Left colon (tissue), 2 donors: ENCODE measurements around the gene TTYH3. TPM values are rescaled to one million over a fixed set of nuclear protein-coding genes. Genes with fewer than 3 reads are reported as not detected.

Experiments
- ATAC-seq: fragments of 200-7000 bp; cut with Tn5 transposase; one replicate; pipeline ENCODE4 v1.9.1; 2020; ENCODE audit warnings: mild to moderate bottlenecking, moderate library complexity
- DNase-seq, 2 donors: peaks; one replicate each; pipeline ENCODE4 v3.0.0-alpha.2; 2020
- intact Hi-C, 2 donors: fragments of 100-400 bp; cut with DNase I in 1 of 2; cut with micrococcal nuclease in 1 of 2; formaldehyde crosslinking; loops; one replicate each; pipeline versions ENCODE4 v1.11.2 to v1.14.0; 2022; cut with DNase I, micrococcal nuclease
- total RNA-seq, 2 donors: library from RNA; stranded (reverse); fragmentation: NEBNext Ultra II Directional; extraction: Animal tissue kit (Norgen Biotek cat#: 25700); gene quantifications; one replicate each; pipeline ENCODE4 v1.2.1, GENCODE V29; 2021
- donor health status: DM: no; HTN: no; CAD: no.
- donor health status: DM: yes; HTN: yes; CAD: no.

TTYH3 gene
- total RNA-seq, 2 donors from 2014 or later: 31.3 to 51.0 TPM

GRCh38 chr7:2629746-2630681, 1.8 kb upstream of the TTYH3 start:
- DNase-seq (peak; percentile 73 to 89), ATAC-seq (peak; percentile 64)
- intact Hi-C loops: no loop called here

GRCh38 chr7:2632733-2633537, 1.1 kb downstream of the TTYH3 start:
- ATAC-seq: peak; percentile 28
- DNase-seq: peak; percentile 76 to 79
- intact Hi-C loops: no loop called here

GRCh38 chr7:2633538-2634266, 1.9 kb downstream of the TTYH3 start:
- intact Hi-C loops: no loop called here
- ATAC-seq (no peak), DNase-seq (peak in 1 of 2 donors; percentile 37)

- intact Hi-C loops: no loop called here
- DNase-seq (peak in 1 of 2 donors; percentile 14), ATAC-seq (no peak)
Observed at GRCh38 chr7:2634267-2635145, 2.7 kb downstream of the TTYH3 start.

GRCh38 chr7:2635148-2635668, 3.4 kb downstream of the TTYH3 start:
- intact Hi-C loops: no loop called here
- ATAC-seq: no peak
- DNase-seq: no peak

- DNase-seq (peak in 1 of 2 donors; percentile 51), ATAC-seq (no peak)
- intact Hi-C loops: no loop called here
Observed at GRCh38 chr7:2635810-2636701, 4.3 kb downstream of the TTYH3 start.

- DNase-seq (no peak), ATAC-seq (no peak)
- intact Hi-C loops: no loop called here
Observed at GRCh38 chr7:2637066-2637471, 5.3 kb downstream of the TTYH3 start.

- no peak for ATAC-seq
- peak; percentile 68 to 69 for DNase-seq
- intact Hi-C loops: no loop called here
Observed at GRCh38 chr7:2637505-2638223, 5.9 kb downstream of the TTYH3 start.

GRCh38 chr7:2638224-2638991, 6.6 kb downstream of the TTYH3 start:
- DNase-seq (peak in 1 of 2 donors; percentile 20), ATAC-seq (no peak)
- intact Hi-C loops: no loop called here

GRCh38 chr7:2639181-2639681, 7.4 kb downstream of the TTYH3 start:
- DNase-seq (no peak), ATAC-seq (no peak)
- intact Hi-C loops: no loop called here

- DNase-seq: peak in 1 of 2 donors; percentile 21
- intact Hi-C loops: no loop called here
- ATAC-seq: no peak
Observed at GRCh38 chr7:2639695-2640481, 8.1 kb downstream of the TTYH3 start.

- ATAC-seq (peak; percentile 56), DNase-seq (peak in 1 of 2 donors; percentile 41)
- intact Hi-C loops: no loop called here
Observed at GRCh38 chr7:2640482-2640830, 8.7 kb downstream of the TTYH3 start.

GRCh38 chr7:2640846-2641316, 9.1 kb downstream of the TTYH3 start:
- peak; percentile 33 for ATAC-seq
- intact Hi-C loops: no loop called here
- peak in 1 of 2 donors; percentile 25 for DNase-seq
